Testis (tissue), 3 donors: Measurements from ENCODE around the gene SLC9A6. TPM values are rescaled to one million over a fixed set of nuclear protein-coding genes. Genes with fewer than 3 reads are reported as not detected.

ENCODE experiments used
- DNase-seq: peaks from one replicate; pipeline ENCODE4 v3.0.0-alpha.2; 2019
- H3K27ac ChIP-seq, 2 donors: fragments of 200-600 bp; sonication (generic); one replicate each; pipeline ENCODE4 v1.5.1; 2019
- H3K27me3 ChIP-seq: fragments of 200-600 bp; sonication (generic); one replicate; pipeline ENCODE4 v1.5.1; 2019
- H3K36me3 ChIP-seq: fragments of 200-600 bp; sonication (generic); one replicate; pipeline ENCODE4 v1.5.1; 2017; ENCODE audit warnings: low read depth; ENCODE audit errors: missing control alignments
- H3K4me1 ChIP-seq: fragments of 200-600 bp; sonication (generic); one replicate; pipeline ENCODE4 v1.5.1; 2019
- H3K4me3 ChIP-seq, 2 donors: fragments of 200-600 bp; sonication (generic); one replicate each; pipeline ENCODE4 v1.5.1; 2017 to 2019
- H3K9me3 ChIP-seq: fragments of 200-600 bp; sonication (generic); one replicate; pipeline ENCODE4 v1.5.1; 2017
- POLR2A ChIP-seq: fragments of 450-650 bp; IDR thresholded peaks from one replicate; pipeline ENCODE4 v1.6.1; 2017; ENCODE audit warnings: antibody characterized with exemption, mild to moderate bottlenecking, moderate library complexity
- WGBS, 2 donors: methylation state at CpG; one replicate each; pipeline ENCODE4 v1.1.5; 2018; 5-methylcytosine and 5-hydroxymethylcytosine counted together
- intact Hi-C: fragments of 100-400 bp; cut with DNase I; formaldehyde crosslinking; loops from one replicate; pipeline ENCODE4 v1.15.1; 2023; ENCODE audit warnings: low total_unique reads
- polyA plus RNA-seq: library from polyadenylated mRNA; stranded (reverse); fragments of 350-450 nt; fragmentation: Illumina TruSeq; extraction: RNeasy Lipid Tissue Mini Kit (QIAGEN cat#74804); gene quantifications from one replicate; pipeline ENCODE4 v1.2.3, GENCODE V29; 2014; ENCODE audit warnings: low read depth, low replicate concordance; ENCODE audit not compliant: insufficient read depth
- total RNA-seq, 2 donors: library from RNA; depleted of rRNA; stranded (reverse); fragments of >200 nt; gene quantifications; one replicate each; pipeline ENCODE4 v1.2.3, GENCODE V29; 2016
- TF ChIP-seq, protein P1 (sequence below), 3 experiments: fragments of 450-650 bp in 2 of 3; fragments of 200-600 bp in 1 of 3; sonication (generic) in 1 of 3; IDR thresholded peaks; one replicate each; pipeline ENCODE4 v1.5.1; 2016 to 2019; ENCODE audit warnings: antibody characterized with exemption in 3 of 3, mild to moderate bottlenecking in 2 of 3, moderate library complexity in 1 of 3

Gene SLC9A6
- total and polyA plus RNA-seq, 3 donors from 2014 or later: 13.0 to 19.9 (median 18.3) TPM

DNA sequence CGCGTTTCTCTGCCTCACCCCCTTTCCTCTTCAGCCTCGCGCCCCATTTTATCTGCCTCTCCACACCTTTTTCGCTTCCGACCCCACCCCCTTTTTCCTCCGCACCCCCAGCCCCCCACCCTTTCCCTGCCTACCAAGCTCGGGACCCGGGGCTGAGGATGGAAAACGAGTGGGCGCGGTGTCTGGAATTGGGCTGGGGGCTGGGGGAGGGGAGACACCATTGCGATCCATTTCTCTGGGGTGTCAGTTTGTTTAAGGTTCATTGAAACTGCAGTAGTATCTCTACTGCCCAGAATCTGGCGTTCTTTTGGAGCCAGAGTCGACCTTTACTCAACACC lies 707 bp downstream of the SLC9A6 start:
- intact Hi-C loops: no loop called here
- Histone ChIP-seq H3K27me3 (no peaks in the 10 kb centered on the region), H3K4me3 (peak overlapping the region; percentile 64 to 79), H3K4me1 (no peaks in the 10 kb centered on the region), H3K9me3 (no peaks in the 10 kb centered on the region), H3K36me3 (no peaks in the 10 kb centered on the region), H3K27ac (peak overlapping the region; percentile 76 to 80)
- no peak for DNase-seq
- TF ChIP-seq, protein P1, sequence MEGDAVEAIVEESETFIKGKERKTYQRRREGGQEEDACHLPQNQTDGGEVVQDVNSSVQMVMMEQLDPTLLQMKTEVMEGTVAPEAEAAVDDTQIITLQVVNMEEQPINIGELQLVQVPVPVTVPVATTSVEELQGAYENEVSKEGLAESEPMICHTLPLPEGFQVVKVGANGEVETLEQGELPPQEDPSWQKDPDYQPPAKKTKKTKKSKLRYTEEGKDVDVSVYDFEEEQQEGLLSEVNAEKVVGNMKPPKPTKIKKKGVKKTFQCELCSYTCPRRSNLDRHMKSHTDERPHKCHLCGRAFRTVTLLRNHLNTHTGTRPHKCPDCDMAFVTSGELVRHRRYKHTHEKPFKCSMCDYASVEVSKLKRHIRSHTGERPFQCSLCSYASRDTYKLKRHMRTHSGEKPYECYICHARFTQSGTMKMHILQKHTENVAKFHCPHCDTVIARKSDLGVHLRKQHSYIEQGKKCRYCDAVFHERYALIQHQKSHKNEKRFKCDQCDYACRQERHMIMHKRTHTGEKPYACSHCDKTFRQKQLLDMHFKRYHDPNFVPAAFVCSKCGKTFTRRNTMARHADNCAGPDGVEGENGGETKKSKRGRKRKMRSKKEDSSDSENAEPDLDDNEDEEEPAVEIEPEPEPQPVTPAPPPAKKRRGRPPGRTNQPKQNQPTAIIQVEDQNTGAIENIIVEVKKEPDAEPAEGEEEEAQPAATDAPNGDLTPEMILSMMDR (IDR thresholded peaks at IDR 0.05): no peak
- no peak for TF ChIP-seq POLR2A
- 0 to 1% methylated on average over 13 of the region's 15 CpGs for WGBS, 2 donors

DNA sequence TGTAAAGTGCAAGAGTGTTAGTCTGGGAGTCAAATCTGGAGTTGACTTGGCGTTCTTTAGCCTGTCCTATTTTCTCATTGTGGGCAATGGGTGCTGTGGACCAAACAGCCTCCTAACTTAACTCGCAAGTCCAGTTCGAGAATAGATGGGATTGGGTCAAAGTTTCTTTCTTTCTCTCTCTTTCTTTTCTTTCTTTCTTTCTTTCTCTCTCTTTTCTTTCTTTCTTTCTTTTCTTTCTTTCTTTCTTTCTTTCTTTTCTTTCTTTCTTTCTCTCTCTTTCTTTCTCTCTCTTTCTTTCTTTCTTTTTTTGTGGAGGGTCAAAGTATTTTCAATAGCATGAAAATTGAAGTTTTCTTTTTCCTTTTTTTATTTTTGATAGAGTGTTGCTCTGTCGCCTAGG lies 3.0 kb downstream of the SLC9A6 start:
- H3K4me3 ChIP-seq: no peak overlapping the region
- no peaks in the 10 kb centered on the region for H3K9me3 ChIP-seq
- no peaks in the 10 kb centered on the region for H3K36me3 ChIP-seq
- intact Hi-C loops: no loop called here
- no peak for DNase-seq
- TF ChIP-seq POLR2A: no peak
- no peak overlapping the region for H3K27ac ChIP-seq
- WGBS, 2 donors: 88 to 95% methylated on average over 4 of the region's 4 CpGs
- H3K4me1 ChIP-seq: no peaks in the 10 kb centered on the region
- no peaks in the 10 kb centered on the region for H3K27me3 ChIP-seq

DNA sequence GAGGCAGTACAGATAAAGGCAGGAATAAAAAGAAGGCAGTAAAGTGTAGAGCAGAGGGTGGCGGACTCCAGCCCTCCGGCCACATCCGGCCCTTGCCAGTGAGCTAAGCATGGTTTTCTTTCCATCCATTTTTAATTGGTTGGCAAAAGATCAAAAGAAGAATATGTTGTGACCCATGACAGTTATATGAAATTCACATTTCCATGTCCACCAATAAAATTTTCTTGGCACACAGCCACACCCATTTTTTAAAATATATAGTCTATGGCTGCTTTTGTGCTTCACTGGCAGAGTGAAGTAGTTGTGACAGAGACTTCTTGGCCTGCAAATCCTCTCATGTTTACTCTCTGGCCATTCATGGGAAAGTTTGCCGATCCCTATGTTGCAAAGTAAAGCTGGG lies 29.8 kb downstream of the SLC9A6 start:
- intact Hi-C loops: no loop called here
- H3K27ac ChIP-seq: no peak overlapping the region
- no peak overlapping the region for H3K4me3 ChIP-seq
- no peaks in the 10 kb centered on the region for H3K36me3 ChIP-seq
- 92 to 95% methylated on average over 4 of the region's 4 CpGs for WGBS, 2 donors
- no peaks in the 10 kb centered on the region for H3K9me3 ChIP-seq
- no peaks in the 10 kb centered on the region for H3K4me1 ChIP-seq
- TF ChIP-seq, protein P1 (IDR thresholded peaks at IDR 0.05): no peak
- no peak for TF ChIP-seq POLR2A
- DNase-seq: no peak
- H3K27me3 ChIP-seq: no peaks in the 10 kb centered on the region

DNA sequence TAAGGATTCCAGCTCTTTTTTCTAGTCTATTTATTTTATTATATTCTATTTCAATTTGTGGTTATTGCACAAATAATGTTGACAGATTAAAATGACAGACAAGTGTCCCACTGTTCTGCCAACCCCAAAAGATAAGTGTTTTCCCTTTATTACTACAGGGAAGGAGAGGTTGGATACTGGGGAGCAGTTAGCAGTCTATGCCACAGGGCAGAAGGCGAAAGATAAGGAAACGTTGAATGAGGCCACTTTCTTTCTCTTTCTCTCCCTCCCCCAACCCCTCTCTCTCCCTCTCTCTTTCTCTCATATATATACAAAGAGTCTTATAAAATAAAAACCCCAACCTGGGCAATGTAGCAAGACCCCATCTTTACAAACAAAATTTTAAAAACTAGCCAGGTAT lies 31.6 kb downstream of the SLC9A6 start:
- no peaks in the 10 kb centered on the region for H3K36me3 ChIP-seq
- no peak overlapping the region for H3K27ac ChIP-seq
- no peaks in the 10 kb centered on the region for H3K9me3 ChIP-seq
- intact Hi-C loops: no loop called here
- H3K4me1 ChIP-seq: no peaks in the 10 kb centered on the region
- no peak for DNase-seq
- TF ChIP-seq, protein P1 (IDR thresholded peaks at IDR 0.05): no peak
- TF ChIP-seq POLR2A: no peak
- no peak overlapping the region for H3K4me3 ChIP-seq
- WGBS, 2 donors: 75 to 87% methylated on average over 2 of the region's 2 CpGs
- no peaks in the 10 kb centered on the region for H3K27me3 ChIP-seq

DNA sequence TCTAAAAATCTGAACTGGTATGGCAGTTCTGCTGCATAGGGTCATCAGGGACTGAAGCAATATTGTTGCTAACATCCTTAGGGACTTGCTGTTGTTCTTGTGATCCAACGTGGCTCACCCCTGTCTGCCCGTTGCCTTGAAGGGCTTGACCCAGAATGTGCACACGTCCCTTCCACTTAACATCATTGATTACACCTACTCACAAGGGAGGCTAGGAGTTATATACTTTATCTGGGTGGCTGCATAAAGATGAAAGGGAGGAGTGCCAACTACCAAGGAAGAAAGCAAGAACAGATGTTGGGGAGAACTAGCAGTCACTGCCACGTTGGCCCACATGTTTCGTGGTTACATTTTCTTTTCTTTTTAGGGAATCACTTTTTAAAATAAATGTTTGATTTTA lies 34.0 kb downstream of the SLC9A6 start:
- DNase-seq: no peak

More for the DNA sequence above, 34.0 kb downstream of the SLC9A6 start:
- H3K4me1 ChIP-seq: no peaks in the 10 kb centered on the region
- no peaks in the 10 kb centered on the region for H3K9me3 ChIP-seq
- no peak overlapping the region for H3K4me3 ChIP-seq
- no peak overlapping the region for H3K27ac ChIP-seq
- intact Hi-C loops: no loop called here
- no peaks in the 10 kb centered on the region for H3K36me3 ChIP-seq
- no peaks in the 10 kb centered on the region for H3K27me3 ChIP-seq
- WGBS, 2 donors: 79 to 81% methylated on average over 5 of the region's 5 CpGs
- TF ChIP-seq POLR2A: no peak
- TF ChIP-seq, protein P1 (IDR thresholded peaks at IDR 0.05): no peak
